ENCODE measurements around the gene MYORG.

Gene MYORG

DNA sequence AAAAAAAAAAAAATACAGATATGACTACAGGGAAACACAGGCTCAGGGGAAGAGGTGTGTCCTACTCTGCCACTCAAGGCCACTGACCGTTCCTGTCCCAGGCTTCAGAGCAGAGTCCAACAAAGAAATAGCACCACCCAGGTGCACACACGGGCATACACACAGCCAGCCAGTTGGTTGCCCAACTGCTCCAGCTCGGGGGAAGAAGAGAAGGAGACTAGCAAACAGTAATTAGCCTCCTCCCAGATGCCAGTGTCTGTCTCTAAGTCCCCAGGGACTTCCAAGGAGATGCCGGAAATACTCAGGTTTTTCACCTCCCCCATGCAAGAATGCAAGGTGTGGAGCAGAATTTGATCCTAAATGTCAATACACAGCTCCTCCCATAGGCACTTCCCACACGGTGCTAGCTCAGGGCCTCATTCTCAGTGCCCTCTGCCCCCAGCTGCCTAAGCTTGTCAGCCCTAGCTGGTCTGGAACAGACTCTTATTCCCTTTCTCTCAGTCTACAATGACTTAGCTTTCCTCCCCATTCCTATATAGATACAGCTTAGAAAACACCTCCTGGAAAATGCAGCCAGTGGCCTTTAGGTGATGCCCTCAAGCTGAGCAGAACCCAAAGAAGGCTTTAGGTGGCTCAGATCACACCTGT is 1.7 kb downstream of the MYORG start:
- TF ChIP-seq, protein P1, sequence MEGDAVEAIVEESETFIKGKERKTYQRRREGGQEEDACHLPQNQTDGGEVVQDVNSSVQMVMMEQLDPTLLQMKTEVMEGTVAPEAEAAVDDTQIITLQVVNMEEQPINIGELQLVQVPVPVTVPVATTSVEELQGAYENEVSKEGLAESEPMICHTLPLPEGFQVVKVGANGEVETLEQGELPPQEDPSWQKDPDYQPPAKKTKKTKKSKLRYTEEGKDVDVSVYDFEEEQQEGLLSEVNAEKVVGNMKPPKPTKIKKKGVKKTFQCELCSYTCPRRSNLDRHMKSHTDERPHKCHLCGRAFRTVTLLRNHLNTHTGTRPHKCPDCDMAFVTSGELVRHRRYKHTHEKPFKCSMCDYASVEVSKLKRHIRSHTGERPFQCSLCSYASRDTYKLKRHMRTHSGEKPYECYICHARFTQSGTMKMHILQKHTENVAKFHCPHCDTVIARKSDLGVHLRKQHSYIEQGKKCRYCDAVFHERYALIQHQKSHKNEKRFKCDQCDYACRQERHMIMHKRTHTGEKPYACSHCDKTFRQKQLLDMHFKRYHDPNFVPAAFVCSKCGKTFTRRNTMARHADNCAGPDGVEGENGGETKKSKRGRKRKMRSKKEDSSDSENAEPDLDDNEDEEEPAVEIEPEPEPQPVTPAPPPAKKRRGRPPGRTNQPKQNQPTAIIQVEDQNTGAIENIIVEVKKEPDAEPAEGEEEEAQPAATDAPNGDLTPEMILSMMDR (IDR thresholded peaks at IDR 0.05; ENCODE audit: low read length, missing control alignments), result no peak

DNA sequence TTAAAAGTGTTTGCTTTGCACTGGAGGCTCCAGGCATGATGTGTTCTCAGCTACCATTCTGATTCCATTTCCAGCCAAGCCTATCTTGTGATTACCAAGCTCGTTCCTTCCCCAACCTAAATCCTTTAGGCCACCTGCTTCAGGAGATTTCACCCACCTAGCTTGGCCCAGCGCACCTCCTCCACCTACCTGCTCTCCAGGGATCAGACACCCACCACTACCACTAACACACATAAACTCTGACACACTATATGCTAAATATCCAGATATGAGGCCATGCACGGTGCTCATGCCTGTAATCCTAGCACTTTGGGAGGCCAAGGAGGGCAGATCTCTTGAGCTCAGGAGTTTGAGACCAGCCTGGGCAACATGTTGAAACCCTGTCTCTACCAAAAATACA is 2.4 kb downstream of the MYORG start:
- DNase-seq (ENCODE audit: low read depth), result no peak
- no peak overlapping the region for H3K4me3 ChIP-seq (replicated peaks; ENCODE audit: low read depth, low read length)
- TF ChIP-seq, protein P1 (IDR thresholded peaks at IDR 0.05; ENCODE audit: low read length, missing control alignments), result no peak

More for the DNA sequence above, 1.7 kb downstream of the MYORG start:
- no peak overlapping the region for H3K4me3 ChIP-seq (replicated peaks; ENCODE audit: low read depth, low read length)
- no peak for DNase-seq (ENCODE audit: low read depth)

DNA sequence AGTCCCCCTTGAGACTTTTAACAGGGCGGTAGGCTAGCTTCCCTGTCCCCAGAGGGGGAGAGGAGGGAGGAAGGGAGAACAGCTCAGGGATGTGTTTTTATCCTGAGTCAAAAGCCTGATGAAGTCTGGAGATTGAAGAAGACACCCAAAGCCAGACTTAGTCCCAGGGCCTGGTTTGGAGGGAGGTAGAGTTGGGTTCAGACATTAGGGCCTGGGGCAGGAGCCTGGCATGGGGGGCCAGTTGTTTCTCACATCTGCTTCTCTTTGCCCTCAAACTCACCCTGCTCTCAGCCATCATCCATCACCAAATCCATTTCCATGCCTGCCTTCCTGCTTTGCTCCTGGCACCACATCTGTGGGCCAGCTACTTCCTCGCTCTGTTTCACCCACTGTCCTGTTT is 2.9 kb downstream of the MYORG start:
- TF ChIP-seq, protein P1 (IDR thresholded peaks at IDR 0.05; ENCODE audit: low read length, missing control alignments), result no peak
- no peak overlapping the region for H3K4me3 ChIP-seq (replicated peaks; ENCODE audit: low read depth, low read length)
- DNase-seq (ENCODE audit: low read depth), result no peak

DNA sequence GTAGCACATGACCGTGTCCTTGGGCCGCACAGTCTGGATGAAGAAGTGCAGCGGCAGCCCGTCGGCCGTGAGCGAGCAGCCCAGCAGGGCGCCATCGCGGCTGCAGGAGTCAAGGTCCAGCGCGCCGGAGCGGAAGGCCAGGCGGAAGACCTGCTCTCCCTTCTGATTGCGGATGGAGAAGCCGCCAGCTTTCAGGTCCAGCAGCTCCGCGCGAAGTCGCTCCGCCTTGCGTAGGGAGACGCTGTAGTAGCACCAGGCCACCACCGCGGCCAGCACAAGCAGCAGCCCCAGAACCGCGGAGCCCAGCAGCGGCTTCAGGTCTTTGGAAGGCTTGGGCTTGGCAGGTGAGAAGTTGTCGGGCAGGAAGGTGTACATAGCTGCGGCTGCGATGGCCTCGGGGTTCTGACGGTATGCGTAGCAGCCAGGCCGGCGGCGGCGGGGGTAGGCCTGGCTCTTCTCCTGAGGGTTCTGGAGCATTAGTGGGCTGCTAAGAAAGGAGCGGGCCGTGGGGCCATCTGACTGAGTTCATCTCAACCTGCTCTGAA is 4.2 kb downstream of the MYORG start:
- no peak for DNase-seq (ENCODE audit: low read depth)
- H3K4me3 ChIP-seq (replicated peaks; ENCODE audit: low read depth, low read length), result no peak overlapping the region
- TF ChIP-seq, protein P1 (IDR thresholded peaks at IDR 0.05; ENCODE audit: low read length, missing control alignments), result no peak

DNA sequence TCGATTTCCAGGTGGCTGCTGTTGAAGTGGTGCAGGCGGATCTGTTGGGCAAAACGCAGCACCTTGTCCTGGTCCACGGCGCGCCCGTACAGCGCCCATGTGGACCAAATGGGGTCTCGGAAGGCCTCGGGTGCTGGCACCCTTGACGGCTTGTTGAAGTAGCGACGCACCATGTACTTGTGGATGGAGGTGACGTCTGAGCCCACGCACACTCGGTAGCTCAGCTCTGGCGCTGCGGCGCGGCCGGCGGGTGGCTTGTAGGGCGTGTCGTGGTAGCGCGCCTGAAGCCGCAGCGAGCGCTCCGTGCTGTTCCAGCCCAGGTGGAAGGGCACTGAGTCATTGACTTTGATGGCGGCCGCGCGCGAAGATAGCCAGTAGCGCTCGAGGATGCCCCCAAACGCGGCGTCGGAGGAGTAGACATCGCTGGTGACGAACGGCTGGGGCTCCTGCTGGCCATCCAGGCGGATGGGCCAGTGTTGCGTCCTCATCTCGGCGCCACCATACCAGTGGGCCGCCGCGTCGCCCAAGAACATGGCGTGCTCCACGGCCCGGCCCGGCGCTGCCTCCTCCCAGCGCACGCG is 4.7 kb downstream of the MYORG start:
- TF ChIP-seq, protein P1 (IDR thresholded peaks at IDR 0.05; ENCODE audit: low read length, missing control alignments), result no peak
- no peak overlapping the region for H3K4me3 ChIP-seq (replicated peaks; ENCODE audit: low read depth, low read length)
- DNase-seq (ENCODE audit: low read depth), result no peak

DNA sequence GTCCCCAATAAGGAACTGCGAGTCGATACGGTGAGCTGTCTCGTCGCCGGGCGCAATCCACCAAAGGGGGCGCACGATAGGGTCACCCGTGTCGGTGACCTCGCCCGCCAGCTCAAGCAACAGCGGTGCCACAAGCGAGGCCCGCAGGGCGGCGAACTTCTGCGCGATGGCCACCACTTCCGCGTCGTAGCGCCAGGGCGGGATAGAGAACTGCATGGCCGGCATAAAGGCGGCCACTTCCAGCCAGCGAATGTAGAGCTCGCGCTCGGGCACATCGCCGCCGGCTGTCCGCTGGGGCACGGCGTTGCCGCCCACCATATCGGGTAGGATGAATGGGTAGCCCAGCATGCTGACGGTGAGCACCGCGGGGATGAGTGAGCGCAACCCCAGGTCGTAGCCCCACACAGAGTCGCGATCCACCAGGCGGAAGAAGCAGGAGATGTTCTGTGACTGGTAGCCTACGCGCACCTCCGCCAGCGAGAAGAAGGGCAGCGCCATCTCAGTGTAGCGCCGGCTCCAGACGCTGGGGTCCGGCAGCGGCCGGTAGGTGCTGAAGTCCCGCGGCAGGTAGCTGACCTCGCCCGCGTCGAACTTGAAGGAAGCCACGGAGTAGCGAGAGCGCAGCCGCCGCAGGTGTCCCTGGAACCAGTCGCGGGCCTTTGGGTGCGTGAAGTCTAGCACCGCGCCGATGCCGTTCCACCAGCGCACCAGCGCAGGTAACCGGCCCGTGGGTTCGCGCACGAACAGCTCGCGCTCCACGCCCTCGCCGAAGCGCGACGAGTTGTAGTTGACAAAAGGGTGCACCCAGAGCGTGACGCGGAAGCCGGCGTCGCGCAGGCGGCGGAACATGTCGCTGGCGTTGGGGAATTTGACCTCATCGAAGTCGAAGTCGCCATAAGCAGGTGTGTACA is 5.5 kb downstream of the MYORG start:
- DNase-seq (ENCODE audit: low read depth), result no peak
- peak overlapping the region; percentile 10 for H3K4me3 ChIP-seq (replicated peaks; ENCODE audit: low read depth, low read length)
- TF ChIP-seq, protein P1 (IDR thresholded peaks at IDR 0.05; ENCODE audit: low read length, missing control alignments), result no peak

All from fibroblast of pulmonary artery (primary cell).